Cortex of kidney (tissue), 1 donor: Measurements from ENCODE around the gene MYO5B.
"Not testable (repeated sequence)": the region's sequence is repeated elsewhere in the genome, so short reads cannot be mapped to it uniquely, and the experiment has no call there.

Source experiments
- DNase-seq: peaks from one replicate; lab custom pipeline; 2025; lab: John Stamatoyannopoulos, UW

Gene MYO5B

GRCh38 chr18:49795612-49796552 is 399.1 kb downstream of the MYO5B start:
- DNase-seq: no peak

- DNase-seq: no peak
Measured at GRCh38 chr18:49794743-49795142, 400.2 kb downstream of the MYO5B start.

GRCh38 chr18:49789560-49790134 is 405.3 kb downstream of the MYO5B start:
- not testable (repeated sequence) for DNase-seq

GRCh38 chr18:49788327-49788898 is 406.5 kb downstream of the MYO5B start:
- DNase-seq: no peak

GRCh38 chr18:49786019-49786720 is 408.8 kb downstream of the MYO5B start:
- DNase-seq: no peak

- DNase-seq: no peak
Measured at GRCh38 chr18:49784427-49785185, 410.3 kb downstream of the MYO5B start.

- DNase-seq: not testable (repeated sequence)
Measured at GRCh38 chr18:49783631-49784030, 411.3 kb downstream of the MYO5B start.

GRCh38 chr18:49778826-49779465 is 416.0 kb downstream of the MYO5B start:
- no peak for DNase-seq
